NCI-H1105 (cell line): ENCODE data around the gene WDR7.
A peak's percentile ranks its signal among the peaks of the same experiment; 100 is the strongest.

ENCODE experiments used
- DNase-seq: peaks from one replicate; lab custom pipeline; 2025; lab: John Stamatoyannopoulos, UW

Gene WDR7

DNA sequence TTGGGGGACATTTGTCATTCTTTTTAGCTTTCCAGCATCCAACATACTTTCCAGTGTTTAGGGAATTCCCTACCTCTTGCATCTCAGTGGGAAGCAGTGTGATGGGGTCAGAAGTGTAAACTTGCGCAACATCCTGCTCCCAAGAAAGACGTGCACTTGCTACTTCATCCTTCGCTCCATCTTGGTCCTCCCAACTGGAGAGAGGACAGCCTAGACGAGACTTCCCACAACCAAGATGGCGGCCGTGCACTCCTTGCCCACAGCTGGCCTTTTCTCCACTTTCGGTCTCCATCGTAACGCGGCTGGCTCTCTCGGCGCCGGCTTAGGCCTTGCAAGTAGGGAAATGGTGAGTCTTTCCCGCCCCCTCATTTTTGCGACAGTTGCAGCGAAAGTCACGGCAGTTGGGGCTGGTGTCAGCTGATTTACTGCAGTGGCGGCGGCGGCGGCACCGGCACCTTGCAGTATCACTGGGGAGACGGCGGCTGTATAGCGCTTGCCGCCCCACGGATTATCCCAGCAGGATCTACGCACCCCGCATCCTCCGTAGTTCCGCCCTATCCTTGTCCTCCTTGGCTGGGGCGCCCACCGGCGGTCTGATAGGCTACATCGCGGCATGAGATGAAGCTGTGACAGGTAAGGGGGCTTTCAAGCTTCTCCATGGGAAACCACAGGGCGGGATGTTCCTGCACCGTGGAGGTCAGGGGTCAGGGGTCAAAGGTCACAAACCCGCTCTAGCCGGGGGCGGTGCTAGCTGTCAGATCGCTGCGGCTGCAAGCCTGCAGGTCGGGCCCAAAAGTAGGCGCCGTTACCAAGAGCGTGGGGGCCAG is at the start of gene WDR7:
Gene WDR7, plus strand, starts transcription at position 416 of the 827 bp plus-strand sequence. CDS start 21,157 bp downstream, outside the sequence.
- peak; percentile 98 for DNase-seq

DNA sequence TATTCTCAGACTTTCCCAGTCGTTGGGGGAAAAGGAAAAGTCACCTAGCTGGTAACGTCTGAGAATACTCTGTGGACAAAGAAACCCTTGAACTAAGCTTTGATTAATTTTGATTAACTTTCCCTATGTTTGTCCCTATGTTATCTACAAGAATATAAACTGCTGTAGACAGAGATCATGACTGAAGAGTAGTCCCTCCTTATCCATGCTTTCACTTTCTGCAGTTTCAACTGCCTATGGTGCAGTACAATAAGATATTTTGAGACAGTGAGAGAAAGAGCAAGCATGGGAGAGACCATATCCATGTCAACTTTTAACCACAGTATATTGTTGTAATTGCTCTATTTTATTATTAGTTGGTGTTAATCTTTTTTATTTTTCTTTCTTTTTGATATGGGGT is 44.5 kb upstream of the WDR7 start:
- DNase-seq = no peak

DNA sequence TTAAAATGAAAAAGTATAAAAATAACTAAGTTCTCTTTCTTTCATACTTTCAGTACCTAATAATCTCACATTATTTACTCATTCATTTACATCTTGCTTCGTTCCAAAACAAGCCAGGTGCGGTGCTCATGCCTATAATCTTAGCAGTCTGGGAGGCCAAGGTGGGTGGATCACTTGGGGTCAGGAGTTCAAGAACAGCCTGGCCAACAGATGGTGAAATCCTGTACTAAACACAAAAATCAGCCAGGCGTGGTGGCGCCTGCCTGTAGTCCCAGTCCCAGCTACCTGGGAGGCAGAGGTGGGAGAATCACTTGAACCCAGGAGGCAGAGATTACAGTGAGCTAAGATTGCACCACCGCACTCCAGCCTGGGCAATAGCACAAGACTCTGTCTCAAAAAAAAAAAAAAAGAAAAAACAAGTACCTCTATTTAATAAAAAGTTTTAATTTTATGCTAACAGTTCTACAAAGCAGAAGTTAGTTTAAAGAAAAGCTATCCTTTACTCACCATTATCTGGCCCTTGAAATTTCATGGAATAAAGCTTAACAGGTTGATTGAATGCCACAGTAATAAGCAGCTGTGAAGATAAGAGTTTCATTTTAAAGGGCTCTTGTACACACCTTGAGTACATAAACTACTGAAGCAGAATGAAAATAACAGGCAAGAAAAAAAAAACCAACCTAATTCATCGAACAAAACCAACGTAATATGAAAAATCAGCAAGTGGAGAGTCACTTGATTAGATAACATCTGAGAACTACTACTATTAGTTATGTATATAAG is 35.2 kb upstream of the WDR7 start:
- DNase-seq = no peak

DNA sequence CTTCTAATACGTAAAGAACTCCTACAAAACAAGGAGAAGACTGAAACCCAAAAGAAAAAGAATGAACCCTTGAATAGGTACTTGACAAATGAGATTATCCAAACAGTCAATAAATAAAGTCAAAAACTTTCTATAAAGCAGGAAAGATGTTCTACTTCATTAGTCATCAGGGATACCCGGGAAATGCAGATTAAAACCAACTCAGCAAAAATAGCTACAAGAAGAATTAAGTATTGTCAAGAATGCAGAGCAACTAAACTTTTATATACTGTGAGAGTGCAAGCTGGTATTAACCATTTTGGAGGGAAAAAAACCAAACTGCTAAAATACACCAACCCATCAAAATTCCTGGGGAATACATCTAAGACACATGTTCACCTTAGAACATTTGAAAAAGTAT is 23.2 kb upstream of the WDR7 start:
- no peak for DNase-seq

DNA sequence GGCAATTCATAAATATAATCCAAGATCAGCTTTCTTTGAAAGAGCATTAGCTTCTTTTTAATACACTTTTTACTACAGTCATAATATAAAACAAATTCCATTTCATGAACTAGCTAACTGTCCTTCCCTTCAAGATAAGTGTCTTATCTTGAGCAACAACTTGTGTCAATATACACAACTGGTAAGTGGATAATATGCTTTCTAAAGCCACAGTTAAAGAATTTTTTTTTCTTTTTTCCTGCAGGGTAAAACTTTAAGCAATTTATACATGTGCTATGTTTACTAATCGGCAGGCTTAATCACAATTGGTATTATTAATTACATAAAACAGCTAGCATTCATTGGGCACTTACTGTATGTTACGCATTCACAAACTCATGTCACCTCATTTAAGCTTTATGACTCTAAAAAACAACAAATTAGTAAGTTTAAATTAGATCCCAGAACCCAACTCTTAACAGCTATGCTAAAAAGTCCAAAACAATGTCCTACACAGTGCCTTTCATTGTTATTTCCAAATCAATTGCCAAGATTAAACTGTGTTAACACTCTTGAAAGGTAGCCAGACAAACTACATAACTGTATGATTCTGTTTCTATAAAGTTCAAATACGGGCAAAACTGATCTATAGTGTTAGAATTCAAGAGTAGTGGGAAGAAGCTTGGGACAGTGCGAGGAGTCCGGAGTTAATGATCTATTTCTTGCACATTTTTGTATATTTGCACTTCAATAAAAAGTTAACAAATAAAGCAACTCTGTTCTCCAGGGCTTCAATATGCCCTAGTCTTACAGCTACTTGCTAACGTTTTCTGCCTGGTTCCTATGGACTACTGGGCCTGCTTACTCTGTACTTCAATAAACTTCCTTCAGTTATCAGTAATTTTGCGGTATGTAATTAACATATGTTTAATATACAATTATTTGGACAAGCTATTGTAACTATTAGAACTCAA is 18.8 kb upstream of the WDR7 start:
- DNase-seq = no peak

DNA sequence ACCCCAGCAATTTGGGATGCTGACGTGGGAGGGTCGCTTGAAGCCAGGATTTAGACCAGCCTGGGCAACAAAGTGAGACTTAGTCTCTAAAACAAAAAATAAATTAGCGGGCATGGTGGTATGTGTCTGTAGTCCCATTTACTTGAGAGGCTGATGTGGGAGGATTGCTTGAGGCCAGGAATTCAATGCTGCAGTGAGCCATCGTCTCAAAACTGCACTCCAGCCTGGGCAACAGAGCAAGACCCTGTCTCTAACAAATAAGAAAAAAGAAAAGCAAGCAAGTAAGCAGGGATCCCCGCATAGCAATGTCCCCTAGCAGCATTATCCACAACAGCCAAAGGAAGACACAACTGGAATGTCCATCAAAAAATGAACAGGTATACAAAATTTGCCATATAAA is 16.2 kb upstream of the WDR7 start:
- no peak for DNase-seq

DNA sequence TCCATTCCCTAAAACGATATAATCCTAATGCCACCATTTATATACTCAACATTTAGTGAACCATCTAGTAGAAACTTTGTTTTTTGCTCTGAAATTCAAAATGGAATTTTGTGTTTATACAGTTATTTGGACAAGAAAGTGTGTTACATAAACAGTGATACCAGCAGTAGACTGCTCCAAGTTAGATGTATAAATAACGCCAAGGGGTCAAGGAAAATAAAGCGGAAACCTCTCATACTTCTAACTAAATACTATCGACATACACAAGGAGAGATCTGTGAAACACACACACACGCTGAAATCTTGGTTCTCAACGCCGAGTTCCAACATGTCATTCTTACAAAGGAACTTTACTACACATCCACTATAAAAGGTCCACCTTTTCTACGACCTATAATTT is 14.0 kb upstream of the WDR7 start:
- no peak for DNase-seq

DNA sequence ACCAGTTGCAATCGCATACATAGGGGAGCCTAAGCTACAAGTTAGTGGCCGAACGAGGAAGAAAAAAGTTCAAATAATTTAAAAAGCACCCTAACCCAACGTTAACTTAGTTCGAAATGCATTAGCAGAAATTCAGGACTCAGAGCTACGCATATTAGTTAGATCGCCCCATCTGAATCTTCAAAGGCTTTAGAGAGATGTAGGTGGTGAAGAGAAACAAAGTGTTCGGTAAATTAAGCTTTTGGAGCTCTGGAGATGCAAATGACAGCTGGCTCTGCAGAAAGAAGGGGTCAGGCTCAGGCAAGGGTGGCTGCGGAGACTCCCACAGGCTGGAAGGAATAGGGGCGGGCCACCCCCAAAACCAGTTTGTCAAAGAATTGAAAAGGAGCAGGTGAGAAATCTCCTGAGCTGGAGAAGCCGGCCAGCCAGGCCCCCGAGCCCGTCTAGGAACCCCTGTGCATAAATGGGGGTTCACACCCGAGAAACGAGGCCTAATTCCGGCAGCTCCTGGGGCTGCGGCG is 13.4 kb upstream of the WDR7 start:
- DNase-seq = no peak

DNA sequence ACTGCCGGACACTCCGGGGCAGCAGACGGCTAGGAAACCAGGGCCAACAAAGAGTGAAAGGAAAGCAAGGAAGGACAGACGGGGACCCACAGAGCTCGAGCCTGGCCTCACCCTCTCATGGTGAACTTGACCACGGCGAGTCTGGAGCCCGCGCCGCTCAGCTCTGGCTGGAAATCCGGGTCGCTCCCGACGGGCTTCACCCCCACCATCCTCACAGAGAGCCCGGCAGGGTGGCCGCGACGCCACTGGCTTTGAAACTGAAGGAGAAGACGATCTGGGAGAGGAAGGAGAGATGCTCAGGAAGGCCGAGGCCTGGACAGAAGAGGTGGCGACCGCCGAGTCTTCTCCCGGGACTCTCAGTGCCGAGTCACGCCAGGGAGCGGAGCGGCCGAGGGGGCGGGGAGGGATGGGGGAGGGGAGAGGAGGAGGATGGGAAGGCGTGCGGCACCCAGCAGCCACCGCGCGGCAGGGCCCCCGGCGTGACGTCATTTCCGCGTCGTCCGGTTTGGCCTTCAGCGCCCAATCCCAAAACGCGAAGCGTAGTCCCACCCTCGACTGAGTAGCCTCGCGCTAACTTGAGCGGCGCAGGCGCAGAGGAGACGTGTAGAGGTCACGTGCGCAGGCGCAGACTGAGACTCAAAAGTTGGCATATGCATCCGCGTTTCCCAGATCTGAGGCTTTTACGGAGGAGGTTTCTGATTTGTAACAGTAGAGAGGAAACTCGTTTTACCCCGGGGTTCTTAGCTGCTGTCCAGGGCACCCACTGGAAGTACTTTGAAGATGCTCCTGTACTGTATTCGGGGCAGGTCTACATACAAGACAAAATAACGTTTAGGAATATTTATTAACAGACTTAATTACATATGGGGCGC is 12.7 kb upstream of the WDR7 start, which contains the start of gene TXNL1:
Gene TXNL1, minus strand, starts transcription at position 361 of the 872 bp plus-strand sequence. Its CDS starts 152 bp downstream, at position 209.
- peak; percentile 99 for DNase-seq

DNA sequence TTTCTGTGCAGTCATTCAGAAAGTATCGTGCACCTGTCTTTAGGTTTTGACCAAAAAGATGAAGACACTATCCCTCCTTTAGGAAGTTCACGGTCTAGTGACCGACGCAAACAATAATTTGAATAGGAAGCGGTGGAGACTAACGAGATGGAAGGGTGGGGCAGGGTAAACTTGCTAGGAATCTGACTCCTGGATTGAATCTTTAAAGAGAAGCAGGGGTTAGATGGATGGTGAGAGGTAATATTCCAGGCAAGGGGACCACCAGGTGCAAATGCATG is 12.1 kb upstream of the WDR7 start:
- no peak for DNase-seq

DNA sequence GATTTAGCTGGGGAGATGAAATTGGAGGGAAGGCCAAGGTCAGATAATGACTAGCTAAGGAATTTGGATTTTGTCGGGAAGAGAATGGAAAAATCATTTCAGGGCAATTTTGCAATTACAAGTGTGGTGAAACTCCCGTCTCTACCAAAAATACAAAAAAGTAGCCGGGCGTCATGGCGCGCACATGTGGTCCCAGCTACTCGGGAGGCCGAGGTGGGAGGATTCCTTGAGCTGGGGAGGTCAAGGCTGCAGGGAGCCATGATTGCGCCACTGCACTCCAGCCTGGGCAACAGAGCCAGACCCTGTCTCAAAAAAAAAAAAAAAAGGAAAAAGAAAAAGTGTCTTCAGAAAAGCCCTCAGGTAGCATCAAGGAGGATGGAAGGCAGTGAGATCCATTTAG is 11.6 kb upstream of the WDR7 start:
- no peak for DNase-seq

DNA sequence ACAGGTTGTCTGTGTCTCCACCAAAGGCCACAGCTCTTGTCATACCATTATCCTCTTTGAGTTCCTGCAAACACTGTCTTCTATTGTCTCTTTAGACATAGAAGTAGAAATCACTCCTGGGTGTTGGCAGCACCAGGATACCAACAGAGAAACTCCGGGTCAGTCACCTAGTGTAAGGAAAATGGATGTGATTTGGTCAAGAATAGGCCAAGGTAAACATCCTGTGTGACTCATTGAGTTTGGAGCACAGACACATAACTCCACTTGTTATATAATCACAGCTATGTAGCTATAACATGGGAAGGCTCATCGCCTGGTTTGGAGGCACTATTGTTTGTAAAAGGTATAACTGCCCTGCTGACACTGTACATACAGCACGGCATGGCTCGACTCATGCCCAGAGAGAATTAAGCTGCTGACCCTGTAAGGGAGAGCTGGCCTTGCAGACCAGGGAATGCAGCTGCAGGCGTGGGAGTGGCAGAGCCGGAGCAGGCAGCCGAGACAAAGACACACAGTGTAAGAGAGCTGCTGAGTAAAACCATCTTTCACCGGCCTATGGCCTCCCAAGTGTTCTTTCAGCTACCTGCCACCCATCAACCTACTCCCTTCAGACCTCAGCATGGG is 9.3 kb upstream of the WDR7 start:
- no peak for DNase-seq

DNA sequence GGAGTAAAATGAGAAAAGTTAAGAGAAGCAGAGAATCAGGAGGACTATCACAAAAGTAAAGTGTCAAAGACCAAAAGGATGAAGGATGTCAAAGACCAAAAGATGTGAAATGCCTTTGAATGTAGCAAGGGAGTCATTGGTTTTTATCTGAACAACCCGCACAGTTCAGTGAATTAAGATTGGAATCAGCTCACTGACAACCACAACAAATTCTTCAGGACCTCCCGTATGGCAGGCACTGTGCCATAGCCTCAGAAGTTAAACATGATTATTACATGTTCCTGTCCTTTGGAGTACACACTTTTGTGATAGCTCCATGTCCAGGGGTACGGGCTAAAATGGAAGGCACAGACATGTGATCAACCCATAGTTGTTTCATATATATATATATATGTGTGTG is 7.8 kb upstream of the WDR7 start:
- DNase-seq = no peak

DNA sequence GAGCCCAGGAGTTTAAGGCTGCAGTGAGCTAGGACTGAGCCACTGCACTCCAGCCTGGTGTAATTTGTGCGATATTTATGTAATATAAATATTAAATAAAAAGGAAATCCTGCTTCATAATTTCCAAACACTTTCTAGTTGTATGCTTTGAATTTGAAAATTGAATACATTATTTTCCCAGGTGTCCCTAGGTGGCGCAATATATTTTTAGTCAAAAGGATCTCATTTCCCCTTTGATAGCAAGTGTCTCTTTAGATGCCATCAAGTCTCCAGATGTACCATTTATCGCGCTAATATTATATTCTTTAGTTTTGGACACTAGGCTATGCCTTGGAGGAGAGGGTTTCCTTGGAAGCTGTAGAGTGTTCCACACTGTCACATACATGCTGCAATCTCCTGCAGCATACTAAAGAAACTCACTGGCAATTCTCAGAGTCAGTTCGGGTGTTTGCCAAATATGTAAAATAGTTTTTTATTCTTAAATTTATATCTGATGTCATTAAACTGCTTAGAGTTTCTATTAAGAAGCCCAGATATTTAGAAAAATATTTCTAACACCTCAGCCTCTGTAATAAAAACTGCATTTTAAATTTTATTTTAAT is 5.6 kb upstream of the WDR7 start:
- no peak for DNase-seq

DNA sequence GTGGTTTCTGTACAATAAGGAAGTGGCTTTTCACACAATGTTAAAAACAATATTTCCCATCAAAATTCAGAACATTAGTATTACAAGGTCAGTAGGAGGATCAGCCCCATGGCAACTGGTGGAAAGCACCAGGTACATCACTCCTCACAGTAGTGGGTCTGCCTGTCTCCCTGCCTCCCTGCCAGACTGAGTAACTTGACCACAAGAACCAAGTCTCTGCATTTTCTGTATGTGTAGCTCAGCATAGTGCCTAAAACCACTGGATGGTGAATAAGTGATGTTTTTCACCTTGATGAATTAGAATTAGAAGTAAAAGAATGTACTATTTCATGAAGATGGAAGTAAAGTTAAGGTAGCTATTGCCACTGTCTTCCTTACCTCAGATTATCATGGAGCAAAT is 4.1 kb upstream of the WDR7 start:
- DNase-seq = no peak

DNA sequence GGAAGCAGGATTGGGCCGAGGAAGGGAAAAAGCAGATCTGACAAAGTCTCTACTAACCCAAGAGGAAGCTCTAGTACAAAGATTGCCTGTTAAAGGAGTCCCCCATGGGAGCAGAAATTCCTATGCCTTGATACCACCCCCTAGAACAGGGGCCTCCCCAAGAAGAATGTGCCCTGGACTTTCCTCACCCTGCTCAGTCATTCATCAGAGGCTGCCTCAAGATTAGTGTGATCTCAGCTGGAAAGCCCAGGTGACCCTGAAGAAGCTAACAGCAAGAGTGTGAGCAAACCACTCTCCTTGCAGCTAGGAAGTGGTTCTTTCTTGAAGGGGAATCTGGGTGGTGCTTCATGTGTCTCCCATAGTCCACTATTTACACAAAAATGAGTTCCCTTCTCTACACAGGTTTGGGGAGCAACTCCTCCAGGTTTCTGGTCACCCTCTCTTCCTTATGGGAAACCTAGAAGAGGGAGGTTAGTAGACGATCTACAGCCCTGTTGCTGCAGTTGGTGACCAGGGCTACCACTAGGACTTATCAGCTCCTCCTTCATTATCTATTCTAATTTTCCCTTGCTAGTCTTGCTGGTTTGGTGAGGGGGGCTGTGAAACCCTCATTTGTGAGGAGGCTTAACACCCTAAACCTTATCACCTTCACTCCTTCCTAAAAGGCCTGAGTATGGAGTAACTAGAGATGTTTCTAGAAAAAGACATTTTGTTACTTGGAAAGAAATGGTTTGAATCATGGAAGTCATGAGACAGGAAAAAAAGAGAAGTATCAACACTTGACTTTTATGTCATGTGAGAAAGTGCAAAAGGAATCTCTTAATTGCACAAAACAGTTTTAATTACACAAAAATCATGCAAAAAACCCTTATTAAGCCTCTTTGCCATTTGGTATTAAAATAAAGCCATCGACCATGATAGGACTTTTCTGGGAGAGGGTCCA is 2.9 kb upstream of the WDR7 start:
- no peak for DNase-seq

DNA sequence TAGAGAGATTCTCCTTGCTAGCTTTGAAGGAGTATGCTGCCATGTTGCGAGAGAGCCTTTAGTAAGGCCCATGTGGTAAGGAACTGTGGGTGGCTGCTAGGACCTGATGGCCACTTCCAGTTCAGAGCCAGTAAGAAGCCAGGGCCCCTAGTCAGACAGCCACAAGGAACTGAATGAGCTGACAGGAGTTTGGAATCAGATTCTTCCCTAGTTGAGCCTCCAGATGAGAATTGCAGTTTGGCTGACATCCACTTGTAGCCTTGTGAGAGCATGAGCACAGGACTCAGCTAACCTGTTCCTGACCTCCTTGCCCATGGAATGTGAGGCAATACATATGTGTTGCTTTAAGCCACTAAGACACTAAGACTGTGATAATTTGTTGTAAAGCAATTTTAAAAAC is 1.2 kb upstream of the WDR7 start:
- DNase-seq = no peak

DNA sequence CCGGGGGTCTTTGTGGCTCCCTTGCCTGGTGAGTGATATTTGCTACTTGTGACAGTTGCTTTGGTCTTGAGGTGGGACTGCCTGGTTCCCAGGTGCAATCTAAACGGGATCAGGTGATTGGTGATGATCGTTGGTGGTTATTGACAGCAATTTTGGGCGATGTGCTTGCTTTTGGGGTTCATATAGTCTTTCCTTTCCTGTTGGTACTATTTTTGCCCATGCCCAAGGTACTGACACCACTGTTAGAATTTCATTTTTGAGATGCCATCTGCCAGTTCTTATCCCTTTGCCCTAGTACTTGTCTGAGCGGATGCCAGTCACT is 573 bp downstream of the WDR7 start:
- no peak for DNase-seq

DNA sequence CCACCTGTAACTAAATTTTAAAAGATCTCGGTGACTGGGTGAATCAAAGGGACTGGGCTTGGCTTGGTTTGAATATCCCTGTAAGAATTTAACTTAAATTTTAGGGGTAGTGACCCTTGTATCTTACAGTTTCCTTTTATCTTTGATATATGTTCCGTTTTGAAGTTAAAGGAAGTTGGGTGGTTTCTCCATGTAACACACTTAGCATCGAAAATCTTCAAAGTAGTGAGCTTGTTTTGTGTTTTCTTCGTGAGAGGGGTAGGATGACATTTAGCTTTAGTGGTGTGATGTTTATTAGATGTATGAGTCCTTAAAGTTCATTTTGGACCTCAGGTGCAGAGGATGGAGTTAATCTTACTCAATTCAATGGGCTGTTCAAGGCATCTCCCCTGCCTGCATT is 1.6 kb downstream of the WDR7 start:
- no peak for DNase-seq
